ENCODE results near the gene DIP2C. TPM values are rescaled to one million over a fixed set of nuclear protein-coding genes. Genes with fewer than 3 reads are reported as not detected.

The DIP2C gene
- total RNA-seq, 4 donors from 2014 or later = 2.4 to 14.9 (median 6.1) TPM

DNA sequence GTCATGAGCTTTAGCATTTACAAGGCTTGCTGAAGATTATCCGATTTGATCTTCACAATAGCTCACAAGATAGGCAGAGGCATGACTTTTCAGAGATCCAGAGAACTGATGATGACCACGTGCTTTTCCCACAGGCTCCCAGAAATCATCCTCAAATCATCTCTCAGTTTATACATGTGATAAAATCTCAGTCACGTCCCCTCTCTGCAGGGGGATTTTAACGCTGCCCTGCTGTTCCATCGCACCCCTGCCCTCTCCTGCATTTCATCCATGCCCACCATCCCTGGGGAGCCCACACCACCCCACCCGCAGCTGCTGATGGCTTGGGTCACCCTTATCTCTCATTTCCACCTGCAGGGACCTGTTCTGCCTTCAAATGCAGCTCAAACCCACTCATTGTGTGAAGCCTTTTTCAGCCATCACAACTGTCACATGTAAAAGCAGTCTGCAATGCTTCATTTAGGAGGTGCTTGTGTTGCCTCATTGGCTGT, 141.8 kb downstream of the DIP2C start:
- no peaks in the 10 kb centered on the region for H3K27me3 ChIP-seq
- WGBS, 2 donors = 73 to 77% methylated on average over 6 of the region's 6 CpGs
- no peak for DNase-seq
- H3K4me1 ChIP-seq = peaks cover 0 to 38% (median 12%) of the 10 kb centered on the region in 3 donors
- intact Hi-C loops (cut with DNase I) = no loop called here
- no peak overlapping the region for H3K4me3 ChIP-seq
- no peaks in the 10 kb centered on the region for H3K9me3 ChIP-seq
- no peaks in the 10 kb centered on the region for H3K36me3 ChIP-seq
- no peak for TF ChIP-seq POLR2A (IDR thresholded peaks at IDR 0.05)
- TF ChIP-seq, protein P1, sequence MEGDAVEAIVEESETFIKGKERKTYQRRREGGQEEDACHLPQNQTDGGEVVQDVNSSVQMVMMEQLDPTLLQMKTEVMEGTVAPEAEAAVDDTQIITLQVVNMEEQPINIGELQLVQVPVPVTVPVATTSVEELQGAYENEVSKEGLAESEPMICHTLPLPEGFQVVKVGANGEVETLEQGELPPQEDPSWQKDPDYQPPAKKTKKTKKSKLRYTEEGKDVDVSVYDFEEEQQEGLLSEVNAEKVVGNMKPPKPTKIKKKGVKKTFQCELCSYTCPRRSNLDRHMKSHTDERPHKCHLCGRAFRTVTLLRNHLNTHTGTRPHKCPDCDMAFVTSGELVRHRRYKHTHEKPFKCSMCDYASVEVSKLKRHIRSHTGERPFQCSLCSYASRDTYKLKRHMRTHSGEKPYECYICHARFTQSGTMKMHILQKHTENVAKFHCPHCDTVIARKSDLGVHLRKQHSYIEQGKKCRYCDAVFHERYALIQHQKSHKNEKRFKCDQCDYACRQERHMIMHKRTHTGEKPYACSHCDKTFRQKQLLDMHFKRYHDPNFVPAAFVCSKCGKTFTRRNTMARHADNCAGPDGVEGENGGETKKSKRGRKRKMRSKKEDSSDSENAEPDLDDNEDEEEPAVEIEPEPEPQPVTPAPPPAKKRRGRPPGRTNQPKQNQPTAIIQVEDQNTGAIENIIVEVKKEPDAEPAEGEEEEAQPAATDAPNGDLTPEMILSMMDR (IDR thresholded peaks at IDR 0.05) = no peak
- no peak overlapping the region for H3K27ac ChIP-seq

DNA sequence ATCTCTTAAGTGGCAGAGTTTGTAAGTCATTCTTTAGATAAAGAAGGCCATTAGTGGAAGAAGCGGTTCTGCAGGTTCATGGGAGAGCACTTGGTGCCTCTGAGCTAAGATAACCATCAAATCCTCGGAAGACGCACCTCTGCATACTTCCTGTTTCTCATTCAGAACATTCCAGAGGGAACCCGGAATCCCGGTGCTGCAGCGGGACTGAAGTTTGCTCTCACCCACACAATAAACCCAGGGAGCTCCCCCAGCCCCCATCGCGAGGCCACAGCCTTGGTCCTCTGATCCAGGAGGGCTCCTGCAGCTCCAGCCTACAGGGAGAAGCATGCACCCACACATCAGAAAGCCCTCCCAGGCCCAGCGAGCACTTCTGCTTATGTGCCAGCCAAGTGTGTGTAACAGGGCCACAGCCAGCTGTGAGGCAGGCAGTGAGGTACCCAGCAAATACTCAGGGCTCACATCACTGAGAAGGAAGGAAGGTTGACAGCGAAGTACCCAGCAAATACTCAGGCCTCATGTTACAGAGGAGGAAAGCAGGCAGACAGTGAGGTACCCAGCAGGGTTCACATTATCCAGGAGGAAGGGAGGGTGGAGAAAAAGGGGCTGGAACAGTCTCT, 142.4 kb downstream of the DIP2C start:
- H3K9me3 ChIP-seq = no peaks in the 10 kb centered on the region
- H3K4me3 ChIP-seq = no peak overlapping the region
- DNase-seq = no peak
- H3K27ac ChIP-seq = no peak overlapping the region
- H3K36me3 ChIP-seq = no peaks in the 10 kb centered on the region
- H3K27me3 ChIP-seq = no peaks in the 10 kb centered on the region
- H3K4me1 ChIP-seq = peaks cover 0 to 38% (median 12%) of the 10 kb centered on the region in 3 donors
- no peak for TF ChIP-seq POLR2A (IDR thresholded peaks at IDR 0.05)
- TF ChIP-seq, protein P1 (IDR thresholded peaks at IDR 0.05) = no peak
- intact Hi-C loops (cut with DNase I) = no loop called here
- 15 to 43% methylated on average over 4 to 6 of the region's 10 CpGs for WGBS, 2 donors

DNA sequence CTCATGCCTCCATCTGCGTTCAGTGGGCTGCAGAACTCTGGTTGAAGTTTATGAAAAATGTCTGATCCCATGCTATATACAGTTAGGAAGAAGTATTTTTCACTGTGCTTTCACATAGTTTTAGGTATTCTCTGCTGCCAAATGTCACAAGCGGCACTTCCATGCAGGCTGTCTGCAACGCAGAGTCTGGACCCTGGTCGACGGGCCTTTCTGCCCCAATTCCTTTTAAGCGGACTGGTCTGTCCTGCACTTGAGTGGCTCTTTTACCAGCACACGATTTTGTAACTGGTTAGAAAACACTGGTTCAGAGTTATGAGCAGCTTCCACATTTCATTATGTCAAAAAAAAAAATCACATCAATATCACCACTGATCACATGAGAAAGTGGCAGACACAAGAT, 143.0 kb downstream of the DIP2C start:
- TF ChIP-seq, protein P1 (IDR thresholded peaks at IDR 0.05) = no peak
- no peak for TF ChIP-seq POLR2A (IDR thresholded peaks at IDR 0.05)
- H3K9me3 ChIP-seq = no peaks in the 10 kb centered on the region
- no peak overlapping the region for H3K4me3 ChIP-seq
- H3K4me1 ChIP-seq = peaks cover 0 to 38% (median 12%) of the 10 kb centered on the region in 3 donors
- DNase-seq = no peak
- intact Hi-C loops (cut with DNase I) = no loop called here
- no peaks in the 10 kb centered on the region for H3K27me3 ChIP-seq
- WGBS, 2 donors = 72 to 85% methylated on average over 7 of the region's 7 CpGs
- no peak overlapping the region for H3K27ac ChIP-seq
- H3K36me3 ChIP-seq = no peaks in the 10 kb centered on the region

DNA sequence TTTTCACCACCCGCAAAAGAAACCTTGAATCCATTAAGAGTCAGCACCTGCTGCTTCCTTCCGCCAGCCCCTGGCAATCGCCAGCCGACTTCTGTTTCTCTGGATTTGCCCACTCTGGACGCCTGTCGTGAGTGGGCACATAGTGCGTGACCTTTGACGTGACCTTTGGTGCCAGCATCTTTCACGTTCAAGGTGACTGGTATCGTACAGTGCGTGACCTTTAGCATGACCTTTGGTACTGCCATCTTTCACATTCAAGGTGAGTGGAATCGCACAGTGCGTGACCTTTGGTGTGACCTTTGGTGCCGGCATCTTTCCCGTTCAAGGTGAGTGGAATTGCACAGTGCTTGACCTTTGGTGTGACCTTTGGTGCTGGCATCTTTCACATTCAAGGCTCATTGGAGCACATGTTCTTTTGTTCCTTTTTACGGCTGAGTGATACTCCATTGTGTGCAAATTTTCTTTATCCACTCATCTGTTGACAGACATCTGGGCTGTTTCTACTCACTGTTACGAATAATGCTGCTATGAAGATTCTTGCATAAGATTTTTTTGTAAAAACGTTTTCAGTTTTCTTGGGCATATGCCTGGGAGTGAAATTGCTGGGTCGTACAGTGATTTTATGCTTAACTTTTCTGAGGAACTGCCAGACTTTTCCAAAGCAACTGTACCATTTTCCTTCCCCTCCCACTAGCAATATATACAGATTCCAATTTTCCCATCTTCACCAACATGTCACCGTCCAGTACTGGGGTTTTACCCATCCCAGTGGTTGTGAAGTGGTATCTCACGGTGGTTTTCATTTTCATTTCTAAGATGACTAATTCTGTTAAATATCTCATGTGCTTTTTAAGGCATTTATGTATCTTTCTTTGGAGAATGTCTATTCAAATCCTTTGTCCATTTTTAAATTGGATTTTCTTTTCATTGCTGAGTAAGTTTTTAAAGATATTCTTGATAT, 145.3 kb downstream of the DIP2C start:
- no peak overlapping the region for H3K27ac ChIP-seq
- 80 to 88% methylated on average over 20 to 21 of the region's 21 CpGs for WGBS, 2 donors
- intact Hi-C loops (cut with DNase I) = no loop called here
- TF ChIP-seq, protein P1 (IDR thresholded peaks at IDR 0.05) = no peak
- no peak for TF ChIP-seq POLR2A (IDR thresholded peaks at IDR 0.05)
- peaks cover 0 to 38% (median 12%) of the 10 kb centered on the region in 3 donors for H3K4me1 ChIP-seq
- no peak overlapping the region for H3K4me3 ChIP-seq
- no peaks in the 10 kb centered on the region for H3K9me3 ChIP-seq
- no peaks in the 10 kb centered on the region for H3K27me3 ChIP-seq
- H3K36me3 ChIP-seq = no peaks in the 10 kb centered on the region
- DNase-seq = no peak

DNA sequence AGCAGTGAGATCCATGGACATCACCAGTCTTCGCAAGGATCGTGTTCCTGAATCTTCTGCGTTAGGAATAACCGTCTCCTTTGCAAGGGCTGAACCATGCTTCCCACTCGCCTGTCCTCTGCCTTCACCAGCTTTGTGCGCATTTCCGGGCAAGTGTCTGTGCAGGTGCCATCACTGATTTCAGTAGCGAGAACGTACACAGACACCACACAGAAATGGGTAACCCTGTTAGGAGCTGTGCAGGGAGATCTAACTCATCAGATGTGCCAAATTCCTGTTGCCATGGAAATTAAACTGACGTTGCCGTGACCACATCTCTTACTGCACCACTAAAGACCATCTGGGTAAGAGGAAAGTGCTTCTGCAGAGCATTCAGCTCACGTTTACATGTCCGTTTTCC, 146.3 kb downstream of the DIP2C start:
- intact Hi-C loops (cut with DNase I) = no loop called here
- Histone ChIP-seq H3K4me3 (no peak overlapping the region), H3K4me1 (peaks cover 0 to 39% (median 12%) of the 10 kb centered on the region in 3 donors), H3K27me3 (no peaks in the 10 kb centered on the region), H3K27ac (no peak overlapping the region), H3K9me3 (no peaks in the 10 kb centered on the region), H3K36me3 (no peaks in the 10 kb centered on the region)
- TF ChIP-seq, protein P1 (IDR thresholded peaks at IDR 0.05) = no peak
- no peak for TF ChIP-seq POLR2A (IDR thresholded peaks at IDR 0.05)
- no peak for DNase-seq
- 89 to 93% methylated on average over 13 of the region's 13 CpGs for WGBS, 2 donors
